NCI-H1048 (cell line): ENCODE results near the gene MAPK8IP1.
"Not testable (repeated sequence)": the region's sequence is repeated elsewhere in the genome, so short reads cannot be mapped to it uniquely, and the experiment has no call there.

Experiments used
- DNase-seq: peaks from one replicate; lab custom pipeline; 2025; lab: John Stamatoyannopoulos, UW

MAPK8IP1 gene

GRCh38 chr11:45885274-45885920, at the start of gene MAPK8IP1:
Gene MAPK8IP1, plus strand, starts transcription at chr11:45885651. Its CDS starts 170 bp downstream, at chr11:45885821.
- DNase-seq = peak; percentile 46

- DNase-seq = no peak
Measured at GRCh38 chr11:45839204-45839603, 46.2 kb upstream of the MAPK8IP1 start.

GRCh38 chr11:45840251-45840650, 45.2 kb upstream of the MAPK8IP1 start:
- DNase-seq = not testable (repeated sequence)

DNA sequence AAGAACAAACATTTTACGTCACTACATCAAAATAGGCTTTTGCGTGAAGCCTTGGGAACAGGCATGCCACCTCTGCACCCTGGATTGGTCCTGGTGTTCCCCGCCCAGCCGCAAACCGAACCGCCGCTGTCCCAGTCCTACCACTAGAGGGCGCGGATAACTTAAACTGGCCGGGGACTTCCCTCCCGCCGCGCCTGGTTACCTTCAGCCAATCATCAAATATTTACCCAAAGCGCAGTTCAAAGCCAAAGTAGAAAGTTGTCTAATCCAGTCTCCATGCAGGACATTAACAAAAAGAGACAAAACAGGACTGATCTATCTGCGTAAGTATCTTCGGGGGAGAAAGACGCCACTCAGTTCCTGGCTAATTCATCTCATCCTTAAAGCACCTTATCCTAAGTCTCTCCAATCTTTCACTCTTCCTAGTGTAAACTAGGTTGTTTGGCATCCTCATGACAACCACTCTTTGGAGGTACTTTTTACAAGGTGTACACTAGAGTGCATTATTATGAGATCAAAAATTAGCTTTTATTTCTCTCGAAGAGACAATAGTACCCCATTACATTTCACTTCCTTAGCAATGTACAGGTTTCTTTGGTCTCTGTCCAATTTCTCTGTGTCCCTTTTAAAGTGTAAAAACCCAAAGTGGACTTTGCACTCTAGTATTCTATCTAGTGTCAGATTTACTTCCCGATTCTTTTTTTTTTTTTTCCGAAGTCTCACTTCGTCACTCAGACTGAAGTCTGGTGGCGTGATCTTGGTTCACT, 42.1 kb upstream of the MAPK8IP1 start:
- DNase-seq = peak; percentile 62

DNA sequence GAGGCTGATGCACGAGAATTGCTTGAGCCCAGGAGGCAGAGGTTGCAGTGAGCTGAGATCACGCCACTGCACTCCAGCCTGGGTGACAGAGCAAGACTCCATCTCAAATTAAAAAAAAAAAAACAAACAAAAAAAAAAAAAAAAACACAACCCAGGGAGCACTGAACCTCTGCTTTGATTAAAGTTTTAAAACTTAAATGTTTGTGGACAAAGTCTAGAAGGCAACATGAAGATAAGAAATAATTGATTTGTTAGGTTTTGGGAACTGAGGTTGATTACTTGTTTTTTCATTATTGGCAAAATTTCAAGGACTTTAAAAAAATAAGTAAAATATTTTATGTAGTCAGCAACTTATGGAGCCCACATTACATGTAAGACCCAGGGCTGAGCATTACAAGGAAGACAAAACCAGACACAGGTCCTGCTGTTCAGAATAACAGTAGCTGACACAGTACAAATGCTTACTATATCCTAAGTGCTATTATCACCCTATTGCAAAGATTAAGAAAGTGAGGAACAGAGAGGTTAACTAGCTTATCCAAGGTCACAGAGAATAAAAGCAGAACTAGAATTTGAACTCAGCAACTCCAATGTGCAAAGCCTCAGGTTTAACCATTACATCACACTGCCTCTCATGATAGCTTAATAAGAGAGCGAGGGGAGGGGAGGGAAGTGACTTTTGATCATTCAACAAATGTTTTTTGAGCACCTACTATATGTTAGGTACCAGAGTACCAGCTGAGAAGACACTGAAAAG, 40.5 kb upstream of the MAPK8IP1 start:
- DNase-seq = no peak

DNA sequence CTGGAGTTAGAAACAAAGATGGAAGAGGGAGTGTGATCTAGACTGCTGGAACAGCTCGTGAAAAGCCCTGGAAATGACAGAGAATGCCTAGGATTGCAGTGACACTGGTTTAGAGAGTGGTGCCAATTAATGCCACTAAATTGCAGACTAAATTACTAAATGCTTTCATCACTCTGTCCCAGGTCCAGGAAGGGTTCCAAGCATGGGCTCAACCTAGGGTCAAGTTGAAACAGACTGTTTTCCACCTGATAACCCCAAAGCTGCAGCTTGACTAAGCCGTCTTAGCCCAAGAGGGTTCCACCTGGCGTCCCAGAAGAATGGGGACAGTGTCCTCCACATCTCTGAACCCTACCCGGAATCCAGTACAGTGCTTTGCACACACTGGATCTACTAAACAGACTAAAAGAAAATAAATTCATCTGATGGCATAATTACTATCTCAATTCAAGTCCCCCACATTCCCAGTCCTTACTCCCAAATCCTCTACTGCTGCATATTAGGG, 39.2 kb upstream of the MAPK8IP1 start:
- no peak for DNase-seq

DNA sequence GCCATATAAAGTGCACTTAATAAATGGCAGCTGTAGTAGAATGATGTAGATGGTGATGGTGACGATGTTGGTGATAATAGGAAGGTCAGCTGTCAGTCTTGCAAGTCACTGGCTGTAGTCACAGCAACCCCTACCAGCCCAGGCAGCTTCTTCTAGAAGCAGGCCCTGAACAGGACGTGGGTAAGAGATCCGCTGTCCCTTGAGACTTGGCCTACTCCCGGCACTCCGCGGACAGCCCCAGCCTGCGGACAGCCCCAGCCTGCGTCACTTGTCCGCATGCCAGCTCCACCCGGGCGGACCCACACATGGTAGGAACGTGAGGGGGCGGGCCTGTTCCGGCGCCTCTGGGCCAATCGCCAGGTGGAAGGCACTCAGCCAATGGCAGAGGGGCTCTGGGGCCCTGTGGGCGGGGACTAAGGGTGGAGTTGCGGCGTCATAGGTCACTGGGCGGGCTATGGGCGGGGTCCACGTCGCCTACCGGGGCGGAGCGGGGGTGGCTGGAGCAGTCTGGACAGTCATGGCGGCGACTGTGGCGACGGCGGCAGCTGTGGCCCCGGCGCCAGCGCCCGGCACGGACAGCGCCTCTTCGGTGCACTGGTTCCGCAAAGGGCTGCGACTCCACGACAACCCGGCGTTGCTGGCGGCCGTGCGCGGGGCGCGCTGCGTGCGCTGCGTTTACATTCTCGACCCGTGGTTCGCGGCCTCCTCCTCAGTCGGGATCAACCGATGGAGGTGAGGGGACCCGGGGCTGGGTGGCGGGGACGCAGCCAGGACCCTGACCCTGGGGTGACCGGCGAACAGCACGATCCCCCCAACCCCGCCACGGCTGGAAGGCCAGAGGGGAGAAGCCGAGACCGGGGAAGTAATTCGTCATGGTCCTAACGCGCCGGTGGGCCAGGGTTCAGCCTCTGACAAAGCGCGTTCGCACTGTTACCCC, 38.2 kb upstream of the MAPK8IP1 start, which contains the start of gene CRY2:
CRY2 (plus strand) TSS at position 502 of the 937 bp plus-strand sequence; CDS start at position 518, 16 bp downstream.
- DNase-seq = peak; percentile 86

DNA sequence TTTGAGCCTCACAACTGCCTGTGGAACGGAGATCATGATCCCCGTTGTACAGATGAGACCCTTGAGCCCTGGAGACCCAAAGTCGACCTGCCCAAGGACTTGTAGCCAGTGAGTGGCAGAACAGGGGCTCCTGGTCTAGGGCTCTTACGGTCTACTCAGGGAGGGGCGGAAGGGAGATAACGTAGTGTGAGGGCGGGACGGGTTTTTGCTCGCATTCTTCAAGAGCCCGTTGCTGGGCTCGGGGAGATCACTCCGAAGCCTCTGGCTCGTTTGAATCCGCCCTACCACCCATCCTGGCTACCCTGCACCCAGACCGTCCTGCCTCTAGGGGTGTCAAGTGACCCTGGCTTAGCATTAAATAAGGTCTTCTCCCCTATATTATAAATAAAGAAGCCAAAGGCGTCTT, 37.5 kb upstream of the MAPK8IP1 start:
- no peak for DNase-seq

DNA sequence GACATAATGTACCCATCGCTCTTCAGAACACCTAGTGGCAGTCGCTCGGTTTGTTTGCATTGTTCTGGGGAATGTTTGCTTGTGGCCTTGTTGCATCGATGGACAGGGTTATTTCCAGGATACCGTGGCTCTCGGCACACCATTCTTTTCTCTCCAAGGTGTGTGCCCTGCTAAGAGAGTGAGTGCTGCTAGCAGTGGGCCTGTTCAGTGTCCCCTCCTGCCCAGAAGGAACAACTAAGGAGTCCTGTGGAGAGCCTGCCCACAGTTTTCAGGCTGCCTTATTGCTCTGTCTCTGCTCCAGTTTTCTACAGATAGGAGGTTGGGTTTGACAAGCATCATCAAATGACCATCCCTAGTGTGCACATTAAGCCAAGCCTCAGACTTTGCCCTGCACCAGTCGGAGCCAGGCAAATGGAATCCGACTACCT, 36.8 kb upstream of the MAPK8IP1 start:
- no peak for DNase-seq

- DNase-seq = no peak
Measured at GRCh38 chr11:45850446-45850845, 35.0 kb upstream of the MAPK8IP1 start.

- no peak for DNase-seq
Measured at GRCh38 chr11:45851228-45851627, 34.2 kb upstream of the MAPK8IP1 start.

DNA sequence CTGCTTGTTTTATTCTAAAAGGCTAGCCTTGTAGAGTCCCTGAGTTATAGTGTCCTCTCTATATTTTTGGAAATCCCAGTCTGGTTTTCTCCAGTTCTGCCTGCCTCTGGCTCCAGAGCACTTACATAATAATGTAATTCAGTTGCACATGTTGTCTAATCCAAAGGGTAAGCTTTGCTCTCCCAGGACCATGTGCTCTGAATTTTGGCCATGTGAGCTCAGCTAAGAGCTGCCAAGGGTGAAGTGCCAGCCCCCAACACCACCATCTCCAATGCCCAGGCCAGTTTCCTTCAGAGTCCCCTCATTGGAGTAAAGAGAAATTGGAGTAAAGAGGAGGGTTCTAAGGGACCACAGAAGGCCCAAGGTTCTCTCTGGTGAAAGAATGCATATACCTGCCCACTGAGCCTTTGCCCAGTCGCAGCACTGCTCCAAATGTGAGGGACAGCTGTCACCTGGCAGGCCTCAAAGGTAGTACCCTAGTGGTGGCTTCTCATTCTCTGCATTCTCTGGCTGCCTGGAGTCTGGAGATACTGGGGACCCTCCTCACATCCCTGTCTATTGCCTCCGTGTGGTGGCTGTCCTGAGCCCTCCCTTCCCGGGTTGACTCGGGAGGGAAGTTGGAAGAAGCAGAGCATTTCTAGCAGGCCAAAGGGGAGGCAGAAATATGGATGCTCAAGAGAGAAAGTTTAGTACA, 33.3 kb upstream of the MAPK8IP1 start:
- DNase-seq = no peak

DNA sequence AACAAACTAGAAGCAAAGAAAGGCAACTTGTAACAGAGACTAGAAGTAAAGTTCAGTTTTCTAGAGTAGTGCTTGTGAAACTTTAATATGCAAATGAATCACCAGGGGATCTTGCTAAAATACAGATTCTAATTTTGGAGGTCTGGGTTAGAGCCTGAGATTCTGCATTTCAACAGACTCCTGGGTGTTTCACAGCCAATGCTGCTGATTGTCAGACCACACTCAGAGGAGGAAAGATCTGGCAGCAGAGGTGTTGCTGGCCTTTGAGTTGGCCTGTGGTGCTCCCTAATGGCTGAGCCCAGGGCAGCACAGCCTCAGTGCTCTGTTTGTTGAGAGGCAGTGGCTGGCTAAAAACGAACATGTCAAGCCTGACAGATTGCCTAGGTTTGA, 32.7 kb upstream of the MAPK8IP1 start:
- no peak for DNase-seq

- DNase-seq = no peak
Measured at GRCh38 chr11:45853332-45854219, 31.9 kb upstream of the MAPK8IP1 start.

- DNase-seq = no peak
Measured at GRCh38 chr11:45855308-45855707, 30.1 kb upstream of the MAPK8IP1 start.

- DNase-seq = no peak
Measured at GRCh38 chr11:45856044-45856468, 29.4 kb upstream of the MAPK8IP1 start.

- DNase-seq = no peak
Measured at GRCh38 chr11:45857961-45858474, 27.4 kb upstream of the MAPK8IP1 start.

- DNase-seq = no peak
Measured at GRCh38 chr11:45858751-45859398, 26.6 kb upstream of the MAPK8IP1 start.

DNA sequence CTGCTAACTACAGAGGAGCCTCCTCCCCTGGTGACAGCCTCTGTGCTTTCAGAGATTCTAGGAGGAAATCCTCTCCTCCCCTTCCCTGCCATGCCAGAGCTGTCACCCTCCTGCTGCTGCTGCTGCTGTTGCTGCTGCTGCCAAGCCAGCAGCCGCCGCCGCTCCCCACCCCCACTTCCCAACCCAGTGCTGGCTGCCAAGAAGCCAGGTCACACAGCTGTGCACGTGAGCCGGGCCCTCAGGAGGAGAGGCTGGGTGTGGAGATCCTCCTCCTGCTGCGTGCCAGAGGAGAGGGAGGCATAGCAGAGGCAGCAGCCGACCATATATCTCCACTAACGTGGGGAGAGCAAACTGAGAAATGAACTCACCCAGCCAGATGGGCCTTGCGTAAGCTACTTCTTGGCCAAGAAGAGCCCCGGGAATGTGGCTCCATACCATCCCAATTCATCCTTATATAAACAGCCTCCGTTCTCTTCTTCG, 25.8 kb upstream of the MAPK8IP1 start:
- DNase-seq = no peak
